ENCODE data around the gene ITGAD.

DNA sequence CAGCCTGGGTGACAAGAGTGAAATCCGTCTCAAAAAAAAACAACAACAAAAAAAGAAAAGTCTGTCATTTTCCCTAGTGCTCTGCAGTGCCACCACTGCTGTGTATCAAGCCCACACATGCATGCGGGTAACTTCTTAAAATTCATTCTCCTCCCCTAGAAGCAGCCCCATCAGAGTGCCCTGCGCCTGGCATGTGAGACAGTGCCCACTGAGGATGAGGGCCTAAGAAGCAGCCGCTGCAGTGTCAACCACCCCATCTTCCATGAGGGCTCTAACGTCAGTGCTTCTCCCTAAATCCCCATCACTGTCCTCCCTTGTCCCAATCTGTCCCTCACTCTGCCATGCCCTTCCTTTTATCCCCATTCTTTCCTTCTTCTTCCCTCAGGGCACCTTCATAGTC lies 24.8 kb downstream of the ITGAD start:
- TF ChIP-seq YY1 (IDR thresholded peaks at IDR 0.05; ENCODE audit: insufficient read depth, insufficient read length) (no peak), ZNF274 (IDR thresholded peaks at IDR 0.05; ENCODE audit: low read depth, low read length) (no peak), SUZ12 (IDR thresholded peaks at IDR 0.05; ENCODE audit: extremely low read depth, insufficient read depth, insufficient read length) (no peak)

Measured in NT2/D1 (cell line).